Natural killer cell (primary cell): Measurements from ENCODE around the gene KRTDAP. TPM values are rescaled to one million over a fixed set of nuclear protein-coding genes. Genes with fewer than 3 reads are reported as not detected.

Experiments used
- ATAC-seq, 3 donors: fragments of 150-1000 bp in 2 of 3; fragments of 200-7000 bp in 1 of 3; cut with Tn5 transposase; 1 replicate in 1 of 3; 2 replicates in 2 of 3; pipeline ENCODE4 v1.10.0; 2021; ENCODE audit warnings: mild to moderate bottlenecking in 2 of 3, moderate library complexity in 2 of 3
- DNase-seq, 2 donors: peaks; one replicate each; pipeline versions ENCODE4 v3.0.0 to v3.0.0-alpha.2; 2013 to 2021; ENCODE audit warnings: mixed read lengths in 1 of 2
- H3K27ac ChIP-seq: one replicate; pipeline ENCODE4 v1.5.1; 2013; ENCODE audit warnings: mild to moderate bottlenecking, low read length
- H3K27me3 ChIP-seq: one replicate; pipeline ENCODE4 v1.6.1; 2013; ENCODE audit warnings: low read length; ENCODE audit not compliant: control insufficient read depth, insufficient read depth
- H3K36me3 ChIP-seq: one replicate; pipeline ENCODE4 v1.6.1; 2013; ENCODE audit warnings: low read length; ENCODE audit not compliant: control insufficient read depth, insufficient read depth
- H3K4me1 ChIP-seq: one replicate; pipeline ENCODE4 v1.6.1; 2013; ENCODE audit warnings: low read length; ENCODE audit not compliant: control insufficient read depth, insufficient read depth
- H3K4me3 ChIP-seq: one replicate; pipeline ENCODE4 v1.5.1; 2013; ENCODE audit warnings: low read length
- H3K9me3 ChIP-seq: one replicate; pipeline ENCODE4 v1.6.1; 2013; ENCODE audit warnings: low read length; ENCODE audit not compliant: control insufficient read depth, insufficient read depth
- H3K27ac Mint-ChIP-seq, 2 donors: one replicate each; pipeline ENCODE4 v1.8.0; 2022; ENCODE audit warnings: mild to moderate bottlenecking in 2 of 2, mixed read lengths in 2 of 2, moderate library complexity in 1 of 2
- H3K27me3 Mint-ChIP-seq, 2 donors: one replicate each; pipeline ENCODE4 v1.8.0; 2022; ENCODE audit warnings: low read depth in 2 of 2, mixed read lengths in 2 of 2
- H3K36me3 Mint-ChIP-seq: one replicate; pipeline ENCODE4 v1.8.0; 2022; ENCODE audit warnings: mixed read lengths
- H3K4me1 Mint-ChIP-seq, 2 donors: one replicate each; pipeline ENCODE4 v1.8.0; 2022; ENCODE audit warnings: mixed read lengths in 2 of 2
- H3K4me3 Mint-ChIP-seq: one replicate; pipeline ENCODE4 v1.8.0; 2022; ENCODE audit warnings: mild to moderate bottlenecking, moderate library complexity, mixed read lengths
- H3K9me3 Mint-ChIP-seq, 2 donors: one replicate each; pipeline ENCODE4 v1.8.0; 2022; ENCODE audit warnings: mixed read lengths in 2 of 2
- WGBS: methylation state at CpG from one replicate; pipeline ENCODE4 v1.1.7; 2013; ENCODE audit warnings: missing lambda C conversion rate; ENCODE audit not compliant: insufficient coverage; 5-methylcytosine and 5-hydroxymethylcytosine counted together
- intact Hi-C: fragments of 100-400 bp; cut with micrococcal nuclease; formaldehyde crosslinking; loops from one replicate; pipeline ENCODE4 v1.14.2; 2022
- total RNA-seq, 4 donors: library from RNA; stranded (reverse); fragments of 120-200 nt in 1 of 4; gene quantifications; one replicate each; pipeline versions ENCODE4 v1.2.3 to v1.2.4, GENCODE V29; 2013 to 2022
- TF ChIP-seq, protein P1 (sequence below): fragments of 200-600 bp; IDR thresholded peaks from one replicate; pipeline ENCODE4 v1.8.0; 2022; ENCODE audit warnings: antibody characterized with exemption

Gene KRTDAP
- total RNA-seq, 3 donors from 2014 or later (not counting 1 experiment from before 2014, with no cell fraction given), result not detected

DNA sequence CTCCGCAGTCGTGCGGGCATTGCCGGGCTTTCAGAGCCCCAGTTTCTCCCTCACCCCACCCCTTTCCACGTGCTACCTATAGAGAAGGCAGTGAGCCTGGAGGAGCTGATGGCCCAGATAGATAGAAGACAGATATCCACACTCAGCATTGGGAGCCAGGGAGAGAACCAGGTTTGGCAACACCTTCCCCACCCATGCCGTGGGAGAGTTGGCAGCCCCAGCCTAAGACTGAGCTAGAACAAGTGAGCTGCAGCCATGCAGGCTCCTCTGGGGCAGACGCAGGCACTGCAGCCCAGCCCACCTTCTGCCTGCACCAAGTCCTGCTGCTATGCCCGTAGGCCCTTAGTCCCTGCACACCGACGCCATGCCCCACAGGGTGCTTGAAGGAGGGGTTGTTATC is 10.3 kb upstream of the KRTDAP start:
- H3K27me3 Mint-ChIP-seq, result peaks cover 0 to 2% of the 10 kb centered on the region in 2 donors
- intact Hi-C loops, result no loop called here
- ATAC-seq (no peak), DNase-seq (no peak)
- no peaks in the 10 kb centered on the region for H3K36me3 Mint-ChIP-seq
- TF ChIP-seq, protein P1, sequence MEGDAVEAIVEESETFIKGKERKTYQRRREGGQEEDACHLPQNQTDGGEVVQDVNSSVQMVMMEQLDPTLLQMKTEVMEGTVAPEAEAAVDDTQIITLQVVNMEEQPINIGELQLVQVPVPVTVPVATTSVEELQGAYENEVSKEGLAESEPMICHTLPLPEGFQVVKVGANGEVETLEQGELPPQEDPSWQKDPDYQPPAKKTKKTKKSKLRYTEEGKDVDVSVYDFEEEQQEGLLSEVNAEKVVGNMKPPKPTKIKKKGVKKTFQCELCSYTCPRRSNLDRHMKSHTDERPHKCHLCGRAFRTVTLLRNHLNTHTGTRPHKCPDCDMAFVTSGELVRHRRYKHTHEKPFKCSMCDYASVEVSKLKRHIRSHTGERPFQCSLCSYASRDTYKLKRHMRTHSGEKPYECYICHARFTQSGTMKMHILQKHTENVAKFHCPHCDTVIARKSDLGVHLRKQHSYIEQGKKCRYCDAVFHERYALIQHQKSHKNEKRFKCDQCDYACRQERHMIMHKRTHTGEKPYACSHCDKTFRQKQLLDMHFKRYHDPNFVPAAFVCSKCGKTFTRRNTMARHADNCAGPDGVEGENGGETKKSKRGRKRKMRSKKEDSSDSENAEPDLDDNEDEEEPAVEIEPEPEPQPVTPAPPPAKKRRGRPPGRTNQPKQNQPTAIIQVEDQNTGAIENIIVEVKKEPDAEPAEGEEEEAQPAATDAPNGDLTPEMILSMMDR, result no peak
- H3K27ac Mint-ChIP-seq, result no peak overlapping the region
- H3K4me3 Mint-ChIP-seq, result no peak overlapping the region
- H3K27ac ChIP-seq, result no peak overlapping the region
- no peaks in the 10 kb centered on the region for H3K27me3 ChIP-seq
- H3K4me3 ChIP-seq, result no peak overlapping the region
- H3K36me3 ChIP-seq, result no peaks in the 10 kb centered on the region
- H3K4me1 Mint-ChIP-seq, result peaks cover 0 to under 1% of the 10 kb centered on the region in 2 donors
- no peaks in the 10 kb centered on the region for H3K4me1 ChIP-seq
- no peaks in the 10 kb centered on the region for H3K9me3 ChIP-seq
- WGBS, result 88% methylated on average over 7 of the region's 10 CpGs
- no peaks in the 10 kb centered on the region for H3K9me3 Mint-ChIP-seq

- Histone ChIP-seq H3K9me3 (no peaks in the 10 kb centered on the region), H3K4me3 (no peak overlapping the region), H3K27me3 (no peaks in the 10 kb centered on the region), H3K27ac (no peak overlapping the region), H3K36me3 (no peaks in the 10 kb centered on the region), H3K4me1 (peaks cover 8% of the 10 kb centered on the region)
- H3K9me3 Mint-ChIP-seq, result no peaks in the 10 kb centered on the region
- DNase-seq (no peak), ATAC-seq (no peak)
- no peaks in the 10 kb centered on the region for H3K36me3 Mint-ChIP-seq
- no peak overlapping the region for H3K27ac Mint-ChIP-seq
- 80% methylated on average over 9 of the region's 9 CpGs for WGBS
- peaks cover 0 to 10% of the 10 kb centered on the region in 2 donors for H3K4me1 Mint-ChIP-seq
- TF ChIP-seq, protein P1, result no peak
- intact Hi-C loops, result no loop called here
- peaks cover 0 to 5% of the 10 kb centered on the region in 2 donors for H3K27me3 Mint-ChIP-seq
- no peak overlapping the region for H3K4me3 Mint-ChIP-seq
Observed at GRCh38 chr19:35498984-35499527, 8.8 kb upstream of the KRTDAP start.

DNA sequence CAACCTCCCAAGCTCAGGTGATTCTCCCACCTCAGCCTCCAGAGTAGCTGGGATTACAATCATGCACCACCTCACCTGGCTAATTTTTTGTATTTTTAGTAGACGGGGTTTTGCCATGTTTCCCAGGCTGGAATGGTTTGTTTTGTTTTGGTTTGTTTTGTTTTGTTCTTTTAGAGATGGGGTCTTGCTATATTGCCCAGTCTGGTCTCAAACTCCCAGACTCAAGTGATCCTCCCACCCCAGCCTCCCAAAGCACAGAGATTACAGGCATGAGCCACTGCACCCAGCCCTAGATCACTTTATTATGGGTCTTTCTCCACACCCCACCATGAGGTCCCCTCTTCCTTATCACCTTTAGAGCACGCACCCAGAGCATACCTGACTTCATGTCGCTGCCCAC is 8.0 kb upstream of the KRTDAP start:
- Mint-ChIP-seq H3K36me3 (no peaks in the 10 kb centered on the region), H3K27me3 (peaks cover 0 to 5% of the 10 kb centered on the region in 2 donors), H3K4me3 (no peak overlapping the region), H3K9me3 (no peaks in the 10 kb centered on the region), H3K4me1 (peaks cover 0 to 10% of the 10 kb centered on the region in 2 donors), H3K27ac (no peak overlapping the region)
- H3K27me3 ChIP-seq, result no peaks in the 10 kb centered on the region
- intact Hi-C loops, result no loop called here
- H3K4me1 ChIP-seq, result peaks cover 8% of the 10 kb centered on the region
- TF ChIP-seq, protein P1, result no peak
- no peak overlapping the region for H3K27ac ChIP-seq
- ATAC-seq (no peak), DNase-seq (no peak)
- 90% methylated on average over 2 of the region's 3 CpGs for WGBS
- H3K36me3 ChIP-seq, result no peaks in the 10 kb centered on the region
- no peaks in the 10 kb centered on the region for H3K9me3 ChIP-seq
- no peak overlapping the region for H3K4me3 ChIP-seq

DNA sequence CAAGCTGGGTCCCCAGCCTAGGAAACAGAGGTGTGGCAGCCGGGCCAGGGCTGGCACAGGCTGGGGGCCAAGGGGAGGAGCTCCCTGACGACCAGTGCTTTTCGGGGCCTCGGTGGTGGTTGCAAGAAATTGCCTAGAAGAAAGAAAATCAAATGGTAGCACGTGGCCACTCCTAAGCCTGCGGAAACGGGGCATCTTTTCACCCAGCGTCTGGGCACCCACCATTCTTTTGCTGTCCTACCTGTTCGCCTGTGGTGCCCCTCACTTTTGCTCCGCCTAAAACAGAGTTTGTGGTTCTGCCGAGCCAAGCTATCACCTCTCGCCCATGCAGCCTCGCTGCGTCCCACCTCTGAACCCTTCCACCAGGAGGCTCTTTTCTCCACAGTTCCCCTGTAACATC is 7.1 kb upstream of the KRTDAP start:
- intact Hi-C loops, result no loop called here
- peaks cover 0 to 10% of the 10 kb centered on the region in 2 donors for H3K4me1 Mint-ChIP-seq
- DNase-seq, result no peak
- Histone ChIP-seq H3K4me3 (no peak overlapping the region), H3K27me3 (no peaks in the 10 kb centered on the region), H3K9me3 (no peaks in the 10 kb centered on the region), H3K27ac (no peak overlapping the region), H3K36me3 (no peaks in the 10 kb centered on the region), H3K4me1 (peaks cover 8% of the 10 kb centered on the region)
- TF ChIP-seq, protein P1, result no peak
- no peak for ATAC-seq
- WGBS, result 88% methylated on average over 14 of the region's 14 CpGs
- H3K36me3 Mint-ChIP-seq, result no peaks in the 10 kb centered on the region
- H3K9me3 Mint-ChIP-seq, result no peaks in the 10 kb centered on the region
- peaks cover 0 to 7% of the 10 kb centered on the region in 2 donors for H3K27me3 Mint-ChIP-seq
- H3K27ac Mint-ChIP-seq, result no peak overlapping the region
- H3K4me3 Mint-ChIP-seq, result no peak overlapping the region
